HCT116 (cell line): ENCODE data around the gene BABAM2.

Experiments
- EGR1 ChIP-seq: IDR thresholded peaks from 2 replicates; pipeline ENCODE4 v1.6.1; 2012; ENCODE audit warnings: low read depth
- EZH2 ChIP-seq: fragments of 200-600 bp; sonication (generic); IDR thresholded peaks from 2 replicates; pipeline ENCODE4 v1.6.1; 2017; ENCODE audit warnings: antibody characterized with exemption, mixed run types
- EZH2phosphoT487 ChIP-seq: fragments of 200-600 bp; IDR thresholded peaks from 2 replicates; pipeline ENCODE4 v1.6.1; 2018; ENCODE audit warnings: antibody characterized with exemption, borderline replicate concordance
- POLR2A ChIP-seq: IDR thresholded peaks from 2 replicates; pipeline ENCODE4 v1.7.0; 2011; ENCODE audit warnings: borderline replicate concordance; ENCODE audit not compliant: insufficient read depth, insufficient read length; ENCODE audit errors: extremely low read depth
- POLR2AphosphoS5 ChIP-seq: IDR thresholded peaks from 2 replicates; pipeline ENCODE4 v1.6.1; 2011; ENCODE audit warnings: mild to moderate bottlenecking, low read depth, low read length, moderate library complexity
- RAD21 ChIP-seq: IDR thresholded peaks from 2 replicates; pipeline ENCODE4 v1.6.1; 2012; ENCODE audit warnings: low read depth, mild to moderate bottlenecking
- SP1 ChIP-seq: IDR thresholded peaks from 2 replicates; pipeline ENCODE4 v1.6.1; 2012; ENCODE audit warnings: low read depth
- TCF7L2 ChIP-seq: IDR thresholded peaks from 2 replicates; pipeline ENCODE4 v1.7.0; 2011; ENCODE audit warnings: borderline replicate concordance, inconsistent platforms; ENCODE audit not compliant: insufficient read depth, insufficient read length; ENCODE audit errors: extremely low read depth
- TF ChIP-seq, protein P1 (sequence below), 3 experiments: fragments of 200-600 bp in 1 of 3; sonication (generic) in 1 of 3; IDR thresholded peaks in 2 of 3; conservative IDR thresholded peaks in 1 of 3; 2 replicates each; pipeline ENCODE4 v1.5.1; 2012 to 2017; ENCODE audit warnings: low read depth in 2 of 3, low read length in 2 of 3, antibody characterized with exemption in 1 of 3, borderline replicate concordance in 1 of 3, control low read depth in 1 of 3, mild to moderate bottlenecking in 1 of 3, mixed read lengths in 1 of 3, mixed run types in 1 of 3, moderate library complexity in 1 of 3; ENCODE audit not compliant: insufficient read depth in 1 of 3
- TF ChIP-seq, protein P2 (sequence below): IDR thresholded peaks from 2 replicates; pipeline ENCODE4 v1.6.1; 2012
- TF ChIP-seq, protein P3 (sequence below): IDR thresholded peaks from 2 replicates; pipeline ENCODE4 v1.6.1; 2012; ENCODE audit warnings: low read depth
- TF ChIP-seq, protein P4 (sequence below): IDR thresholded peaks from 2 replicates; pipeline ENCODE4 v1.6.1; 2011; ENCODE audit warnings: mild to moderate bottlenecking, low read length, moderate library complexity; ENCODE audit not compliant: insufficient replicate concordance; ENCODE audit errors: extremely low read depth

DNA sequence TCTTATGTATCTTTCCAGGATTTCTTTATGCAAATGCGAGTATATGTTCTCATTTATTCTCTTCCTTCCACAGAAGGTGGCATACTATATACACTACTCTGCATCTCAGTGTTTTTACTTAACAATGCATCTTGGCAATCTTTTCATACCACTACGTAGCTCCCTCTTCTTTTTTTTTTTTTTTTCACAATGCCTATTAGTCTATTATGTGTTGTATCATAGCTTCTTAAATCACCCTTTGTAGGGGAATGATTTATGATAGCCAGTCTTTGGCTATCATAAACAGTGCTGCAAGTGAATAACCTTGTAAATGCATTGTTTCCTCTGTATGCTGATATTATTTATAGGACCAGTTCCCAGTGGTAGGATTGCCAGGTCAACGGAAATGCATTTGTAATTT is 204.2 kb downstream of the BABAM2 start:
- TF ChIP-seq, protein P1, sequence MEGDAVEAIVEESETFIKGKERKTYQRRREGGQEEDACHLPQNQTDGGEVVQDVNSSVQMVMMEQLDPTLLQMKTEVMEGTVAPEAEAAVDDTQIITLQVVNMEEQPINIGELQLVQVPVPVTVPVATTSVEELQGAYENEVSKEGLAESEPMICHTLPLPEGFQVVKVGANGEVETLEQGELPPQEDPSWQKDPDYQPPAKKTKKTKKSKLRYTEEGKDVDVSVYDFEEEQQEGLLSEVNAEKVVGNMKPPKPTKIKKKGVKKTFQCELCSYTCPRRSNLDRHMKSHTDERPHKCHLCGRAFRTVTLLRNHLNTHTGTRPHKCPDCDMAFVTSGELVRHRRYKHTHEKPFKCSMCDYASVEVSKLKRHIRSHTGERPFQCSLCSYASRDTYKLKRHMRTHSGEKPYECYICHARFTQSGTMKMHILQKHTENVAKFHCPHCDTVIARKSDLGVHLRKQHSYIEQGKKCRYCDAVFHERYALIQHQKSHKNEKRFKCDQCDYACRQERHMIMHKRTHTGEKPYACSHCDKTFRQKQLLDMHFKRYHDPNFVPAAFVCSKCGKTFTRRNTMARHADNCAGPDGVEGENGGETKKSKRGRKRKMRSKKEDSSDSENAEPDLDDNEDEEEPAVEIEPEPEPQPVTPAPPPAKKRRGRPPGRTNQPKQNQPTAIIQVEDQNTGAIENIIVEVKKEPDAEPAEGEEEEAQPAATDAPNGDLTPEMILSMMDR (IDR thresholded peaks at IDR 0.05 in 2 of 3, conservative IDR thresholded peaks at IDR 0.05 in 1 of 3; ENCODE audit: borderline replicate concordance in 1 of 3, insufficient read depth in 1 of 3, low read depth in 2 of 3, low read length in 2 of 3) = no peak
- TF ChIP-seq, protein P2, sequence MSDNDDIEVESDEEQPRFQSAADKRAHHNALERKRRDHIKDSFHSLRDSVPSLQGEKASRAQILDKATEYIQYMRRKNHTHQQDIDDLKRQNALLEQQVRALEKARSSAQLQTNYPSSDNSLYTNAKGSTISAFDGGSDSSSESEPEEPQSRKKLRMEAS = no peak
- TF ChIP-seq, protein P3, sequence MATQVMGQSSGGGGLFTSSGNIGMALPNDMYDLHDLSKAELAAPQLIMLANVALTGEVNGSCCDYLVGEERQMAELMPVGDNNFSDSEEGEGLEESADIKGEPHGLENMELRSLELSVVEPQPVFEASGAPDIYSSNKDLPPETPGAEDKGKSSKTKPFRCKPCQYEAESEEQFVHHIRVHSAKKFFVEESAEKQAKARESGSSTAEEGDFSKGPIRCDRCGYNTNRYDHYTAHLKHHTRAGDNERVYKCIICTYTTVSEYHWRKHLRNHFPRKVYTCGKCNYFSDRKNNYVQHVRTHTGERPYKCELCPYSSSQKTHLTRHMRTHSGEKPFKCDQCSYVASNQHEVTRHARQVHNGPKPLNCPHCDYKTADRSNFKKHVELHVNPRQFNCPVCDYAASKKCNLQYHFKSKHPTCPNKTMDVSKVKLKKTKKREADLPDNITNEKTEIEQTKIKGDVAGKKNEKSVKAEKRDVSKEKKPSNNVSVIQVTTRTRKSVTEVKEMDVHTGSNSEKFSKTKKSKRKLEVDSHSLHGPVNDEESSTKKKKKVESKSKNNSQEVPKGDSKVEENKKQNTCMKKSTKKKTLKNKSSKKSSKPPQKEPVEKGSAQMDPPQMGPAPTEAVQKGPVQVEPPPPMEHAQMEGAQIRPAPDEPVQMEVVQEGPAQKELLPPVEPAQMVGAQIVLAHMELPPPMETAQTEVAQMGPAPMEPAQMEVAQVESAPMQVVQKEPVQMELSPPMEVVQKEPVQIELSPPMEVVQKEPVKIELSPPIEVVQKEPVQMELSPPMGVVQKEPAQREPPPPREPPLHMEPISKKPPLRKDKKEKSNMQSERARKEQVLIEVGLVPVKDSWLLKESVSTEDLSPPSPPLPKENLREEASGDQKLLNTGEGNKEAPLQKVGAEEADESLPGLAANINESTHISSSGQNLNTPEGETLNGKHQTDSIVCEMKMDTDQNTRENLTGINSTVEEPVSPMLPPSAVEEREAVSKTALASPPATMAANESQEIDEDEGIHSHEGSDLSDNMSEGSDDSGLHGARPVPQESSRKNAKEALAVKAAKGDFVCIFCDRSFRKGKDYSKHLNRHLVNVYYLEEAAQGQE = no peak
- TF ChIP-seq POLR2A (no peak), RAD21 (no peak), TCF7L2 (no peak), SP1 (no peak), POLR2AphosphoS5 (no peak), EZH2phosphoT487 (no peak), EZH2 (no peak), EGR1 (no peak)
- TF ChIP-seq, protein P4, sequence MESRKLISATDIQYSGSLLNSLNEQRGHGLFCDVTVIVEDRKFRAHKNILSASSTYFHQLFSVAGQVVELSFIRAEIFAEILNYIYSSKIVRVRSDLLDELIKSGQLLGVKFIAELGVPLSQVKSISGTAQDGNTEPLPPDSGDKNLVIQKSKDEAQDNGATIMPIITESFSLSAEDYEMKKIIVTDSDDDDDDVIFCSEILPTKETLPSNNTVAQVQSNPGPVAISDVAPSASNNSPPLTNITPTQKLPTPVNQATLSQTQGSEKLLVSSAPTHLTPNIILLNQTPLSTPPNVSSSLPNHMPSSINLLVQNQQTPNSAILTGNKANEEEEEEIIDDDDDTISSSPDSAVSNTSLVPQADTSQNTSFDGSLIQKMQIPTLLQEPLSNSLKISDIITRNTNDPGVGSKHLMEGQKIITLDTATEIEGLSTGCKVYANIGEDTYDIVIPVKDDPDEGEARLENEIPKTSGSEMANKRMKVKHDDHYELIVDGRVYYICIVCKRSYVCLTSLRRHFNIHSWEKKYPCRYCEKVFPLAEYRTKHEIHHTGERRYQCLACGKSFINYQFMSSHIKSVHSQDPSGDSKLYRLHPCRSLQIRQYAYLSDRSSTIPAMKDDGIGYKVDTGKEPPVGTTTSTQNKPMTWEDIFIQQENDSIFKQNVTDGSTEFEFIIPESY = no peak
